Endothelial cell of umbilical vein (primary cell): ENCODE data around the gene ELMO1.

ENCODE experiments used
- CTCF ChIP-seq, 2 donors: IDR thresholded peaks; 1 replicate in 1 of 2; 2 replicates in 1 of 2; pipeline ENCODE4 v1.5.1; 2011; ENCODE audit warnings: low read length in 2 of 2, mild to moderate bottlenecking in 2 of 2, moderate library complexity in 2 of 2, control low read depth in 1 of 2, inconsistent platforms in 1 of 2, low read depth in 1 of 2; ENCODE audit not compliant: insufficient read depth in 1 of 2; ENCODE audit errors: extremely low read depth in 1 of 2
- EZH2 ChIP-seq: IDR thresholded peaks from 2 replicates; pipeline ENCODE4 v1.6.1; 2012; ENCODE audit warnings: borderline replicate concordance, low read depth, mild to moderate bottlenecking, moderate library complexity, low read length, inconsistent platforms; ENCODE audit not compliant: severe bottlenecking
- MYC ChIP-seq: IDR thresholded peaks from one replicate; pipeline ENCODE4 v1.6.1; 2011; ENCODE audit warnings: mild to moderate bottlenecking, low read depth, low read length

GRCh38 chr7:37201003-37201875 lies 247.4 kb downstream of the ELMO1 start:
- no peak for TF ChIP-seq MYC
- peak; percentile 79 to 90 for TF ChIP-seq CTCF (IDR thresholded peaks at IDR 0.05; ENCODE audit: extremely low read depth in 1 of 2, insufficient read depth in 1 of 2, low read depth in 1 of 2, low read length in 2 of 2)
- TF ChIP-seq EZH2 = no peak
